D721Med (cell line): ENCODE data around the gene MSI2.

Experiments used
- DNase-seq: peaks from one replicate; pipeline ENCODE4 v3.0.0; 2011; ENCODE audit warnings: low spot score; ENCODE audit not compliant: insufficient read length
- FAIRE-seq: peaks from 2 replicates; lab custom pipeline; 2011; peaks lifted over from hg19 to GRCh38; lab: Jason Lieb, UNC
- CTCF ChIP-seq: IDR thresholded peaks from 2 replicates; pipeline ENCODE4 v1.5.1; 2012; ENCODE audit warnings: mild to moderate bottlenecking, control low read depth; ENCODE audit not compliant: insufficient read depth; ENCODE audit errors: missing control alignments

Gene MSI2

GRCh38 chr17:57326336-57326735, 70.0 kb downstream of the MSI2 start:
- no peak for FAIRE-seq
- no peak for TF ChIP-seq CTCF
- DNase-seq, result no peak

GRCh38 chr17:57326764-57327163, 70.4 kb downstream of the MSI2 start:
- TF ChIP-seq CTCF, result no peak
- no peak for FAIRE-seq
- DNase-seq, result no peak

- DNase-seq, result no peak
- TF ChIP-seq CTCF, result no peak
- no peak for FAIRE-seq
Observed at GRCh38 chr17:57327176-57327970, 71.0 kb downstream of the MSI2 start.

- no peak for TF ChIP-seq CTCF
- FAIRE-seq (no peak), DNase-seq (no peak)
Observed at GRCh38 chr17:57328109-57328882, 72.0 kb downstream of the MSI2 start.

- DNase-seq, result no peak
- no peak for FAIRE-seq
- no peak for TF ChIP-seq CTCF
Observed at GRCh38 chr17:57329380-57330214, 73.3 kb downstream of the MSI2 start.

- no peak for TF ChIP-seq CTCF
- no peak for FAIRE-seq
- no peak for DNase-seq
Observed at GRCh38 chr17:57330587-57330986, 74.3 kb downstream of the MSI2 start.
